HEK293 (cell line): ENCODE results near the gene CCDC30.
A peak's percentile ranks its signal among the peaks of the same experiment; 100 is the strongest.

Source experiments
- CTCF ChIA-PET: fragments of 350-600 bp; formaldehyde crosslinking; extraction: SDS; loops from one replicate; lab custom pipeline; 2021; ENCODE audit warnings: antibody characterized with exemption; lab: Yijun Ruan, JAX
- POLR2A ChIA-PET: fragments of 300-600 bp; formaldehyde crosslinking; extraction: SDS; loops from one replicate; lab custom pipeline; 2020; ENCODE audit warnings: antibody characterized with exemption, inconsistent platforms; lab: Yijun Ruan, JAX
- H3K27ac ChIP-seq: fragments of 200-500 bp; sonication (Bioruptor generic); 2 replicates; pipeline ENCODE4 v1.5.1; 2014; ENCODE audit warnings: low read depth, low read length, control low read depth, inconsistent platforms; ENCODE audit errors: extremely low read depth
- H3K36me3 ChIP-seq, 2 experiments: fragments of 200-500 bp in 1 of 2; sonication (Bioruptor generic) in 1 of 2; 1 replicate in 1 of 2; 2 replicates in 1 of 2; pipeline ENCODE4 v1.5.1; 2014 to 2017; ENCODE audit warnings: inconsistent platforms in 2 of 2, low read length in 2 of 2; ENCODE audit not compliant: control insufficient read depth in 2 of 2, insufficient read depth in 1 of 2
- H3K4me1 ChIP-seq: fragments of 200-500 bp; sonication (Bioruptor generic); 2 replicates; pipeline ENCODE4 v1.5.1; 2014; ENCODE audit warnings: mild to moderate bottlenecking, low read length, inconsistent platforms; ENCODE audit not compliant: control insufficient read depth, insufficient read depth
- H3K4me3 ChIP-seq: 2 replicates; pipeline ENCODE4 v1.5.1; 2011; ENCODE audit warnings: low read depth, mild to moderate bottlenecking, control low read depth, low read length, moderate library complexity
- H3K9me3 ChIP-seq: fragments of 200-500 bp; sonication (Bioruptor generic); 2 replicates; pipeline ENCODE4 v1.5.1; 2014; ENCODE audit warnings: low read depth, low read length, inconsistent platforms; ENCODE audit not compliant: control insufficient read depth, insufficient read depth
- FEZF1 ChIP-seq: fragments of 450-650 bp; formaldehyde crosslinking; IDR thresholded peaks from 2 replicates; pipeline ENCODE4 v1.5.1; 2016; ENCODE audit warnings: missing biosample characterization, missing genetic modification characterization
- GFI1B ChIP-seq: fragments of 450-650 bp; formaldehyde crosslinking; IDR thresholded peaks from 2 replicates; pipeline ENCODE4 v1.5.1; 2016; ENCODE audit warnings: missing biosample characterization, missing genetic modification characterization
- GLI2 ChIP-seq: fragments of 450-650 bp; formaldehyde crosslinking; IDR thresholded peaks from 2 replicates; pipeline ENCODE4; 2017; ENCODE audit warnings: missing biosample characterization, missing genetic modification characterization, low read depth, borderline replicate concordance
- GLIS1 ChIP-seq: fragments of 450-650 bp; formaldehyde crosslinking; IDR thresholded peaks from 2 replicates; pipeline ENCODE4 v1.5.1; 2016; ENCODE audit warnings: missing biosample characterization, missing genetic modification characterization
- KLF7 ChIP-seq: fragments of 450-650 bp; formaldehyde crosslinking; IDR thresholded peaks from 2 replicates; pipeline ENCODE4 v1.5.1; 2016; ENCODE audit warnings: missing biosample characterization, missing genetic modification characterization, borderline replicate concordance
- OSR2 ChIP-seq: fragments of 450-650 bp; formaldehyde crosslinking; IDR thresholded peaks from 2 replicates; pipeline ENCODE4 v1.5.1; 2016; ENCODE audit warnings: missing biosample characterization, missing genetic modification characterization
- WT1 ChIP-seq: fragments of 450-650 bp; formaldehyde crosslinking; IDR thresholded peaks from 2 replicates; pipeline ENCODE4 v1.5.1; 2016; ENCODE audit warnings: missing biosample characterization, missing genetic modification characterization
- YY2 ChIP-seq: fragments of 450-650 bp; formaldehyde crosslinking; IDR thresholded peaks from 2 replicates; pipeline ENCODE4 v1.5.1; 2016; ENCODE audit warnings: missing biosample characterization, missing genetic modification characterization
- ZBTB1 ChIP-seq: fragments of 450-650 bp; formaldehyde crosslinking; IDR thresholded peaks from 2 replicates; pipeline ENCODE4 v1.5.1; 2016; ENCODE audit warnings: missing biosample characterization, missing genetic modification characterization
- ZBTB21 ChIP-seq: fragments of 450-650 bp; formaldehyde crosslinking; IDR thresholded peaks from 2 replicates; pipeline ENCODE4 v1.5.1; 2017; ENCODE audit warnings: missing biosample characterization, missing genetic modification characterization
- ZBTB8A ChIP-seq: fragments of 450-650 bp; formaldehyde crosslinking; IDR thresholded peaks from 2 replicates; pipeline ENCODE4 v1.5.1; 2016; ENCODE audit warnings: missing biosample characterization, missing genetic modification characterization
- ZNF140 ChIP-seq: fragments of 450-650 bp; formaldehyde crosslinking; IDR thresholded peaks from 2 replicates; pipeline ENCODE4 v1.5.1; 2016; ENCODE audit warnings: missing biosample characterization, missing genetic modification characterization
- ZNF184 ChIP-seq: fragments of 450-650 bp; IDR thresholded peaks from 2 replicates; pipeline ENCODE4 v1.5.1; 2018; ENCODE audit warnings: missing biosample characterization, mild to moderate bottlenecking, missing genetic modification characterization
- ZNF221 ChIP-seq: fragments of 450-650 bp; formaldehyde crosslinking; IDR thresholded peaks from 2 replicates; pipeline ENCODE4 v1.5.1; 2017; ENCODE audit warnings: missing biosample characterization, missing genetic modification characterization, borderline replicate concordance
- ZNF324 ChIP-seq: fragments of 450-650 bp; formaldehyde crosslinking; IDR thresholded peaks from 2 replicates; pipeline ENCODE4 v1.5.1; 2016; ENCODE audit warnings: missing biosample characterization, missing genetic modification characterization
- ZNF514 ChIP-seq: fragments of 450-650 bp; formaldehyde crosslinking; IDR thresholded peaks from 2 replicates; pipeline ENCODE4 v1.5.1; 2016; ENCODE audit warnings: missing biosample characterization, missing genetic modification characterization
- ZNF600 ChIP-seq: fragments of 450-650 bp; formaldehyde crosslinking; IDR thresholded peaks from 2 replicates; pipeline ENCODE4 v1.5.1; 2016; ENCODE audit warnings: missing biosample characterization, missing genetic modification characterization
- ZNF623 ChIP-seq: fragments of 450-650 bp; formaldehyde crosslinking; IDR thresholded peaks from 2 replicates; pipeline ENCODE4 v1.5.1; 2016; ENCODE audit warnings: missing biosample characterization, missing genetic modification characterization
- ZNF624 ChIP-seq: fragments of 450-650 bp; formaldehyde crosslinking; IDR thresholded peaks from 2 replicates; pipeline ENCODE4 v1.5.1; 2017; ENCODE audit warnings: missing biosample characterization, missing genetic modification characterization
- ZNF658 ChIP-seq: fragments of 450-650 bp; formaldehyde crosslinking; IDR thresholded peaks from 2 replicates; pipeline ENCODE4; 2016; ENCODE audit warnings: missing biosample characterization, missing genetic modification characterization
- ZNF701 ChIP-seq: fragments of 450-650 bp; formaldehyde crosslinking; IDR thresholded peaks from 2 replicates; pipeline ENCODE4 v1.5.1; 2016; ENCODE audit warnings: missing biosample characterization, missing genetic modification characterization
- ZNF792 ChIP-seq: fragments of 450-650 bp; formaldehyde crosslinking; IDR thresholded peaks from 2 replicates; pipeline ENCODE4 v1.5.1; 2016; ENCODE audit warnings: missing biosample characterization, missing genetic modification characterization
- TF ChIP-seq, protein P1 (sequence below): fragments of 450-650 bp; formaldehyde crosslinking; IDR thresholded peaks from 2 replicates; pipeline ENCODE4 v1.5.1; 2016; ENCODE audit warnings: missing biosample characterization, missing genetic modification characterization
- TF ChIP-seq, protein P2 (sequence below): fragments of 450-650 bp; formaldehyde crosslinking; IDR thresholded peaks from 2 replicates; pipeline ENCODE4 v1.5.1; 2016; ENCODE audit warnings: missing biosample characterization, missing genetic modification characterization
- TF ChIP-seq, protein P3 (sequence below): fragments of 450-650 bp; formaldehyde crosslinking; IDR thresholded peaks from 2 replicates; pipeline ENCODE4 v1.5.1; 2016; ENCODE audit warnings: missing biosample characterization, missing genetic modification characterization, low read depth
- TF ChIP-seq, protein P4 (sequence below): fragments of 450-650 bp; formaldehyde crosslinking; IDR thresholded peaks from 2 replicates; pipeline ENCODE4 v1.5.1; 2016; ENCODE audit warnings: missing biosample characterization, missing genetic modification characterization

The CCDC30 gene

DNA sequence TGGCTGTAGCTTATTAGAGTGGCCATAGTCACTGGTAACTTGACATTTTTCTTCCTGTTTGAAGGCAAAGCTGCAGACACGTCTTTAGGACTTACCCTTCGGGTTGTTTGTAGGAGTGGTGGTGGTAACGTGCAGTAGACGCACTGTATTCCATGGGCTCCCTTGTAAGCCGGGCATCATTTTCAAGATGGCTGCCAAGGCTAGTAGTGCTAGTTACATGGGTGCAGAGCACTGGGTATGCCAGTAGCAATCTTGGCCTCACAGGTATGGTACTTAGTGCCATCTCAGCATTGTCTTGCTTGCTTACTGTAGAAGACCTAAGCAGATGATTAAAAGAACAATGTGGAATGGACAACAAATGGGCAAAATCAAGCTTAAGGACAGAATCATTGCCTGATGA is 221.1 kb downstream of the CCDC30 start (continued):
- TF ChIP-seq, protein P1, sequence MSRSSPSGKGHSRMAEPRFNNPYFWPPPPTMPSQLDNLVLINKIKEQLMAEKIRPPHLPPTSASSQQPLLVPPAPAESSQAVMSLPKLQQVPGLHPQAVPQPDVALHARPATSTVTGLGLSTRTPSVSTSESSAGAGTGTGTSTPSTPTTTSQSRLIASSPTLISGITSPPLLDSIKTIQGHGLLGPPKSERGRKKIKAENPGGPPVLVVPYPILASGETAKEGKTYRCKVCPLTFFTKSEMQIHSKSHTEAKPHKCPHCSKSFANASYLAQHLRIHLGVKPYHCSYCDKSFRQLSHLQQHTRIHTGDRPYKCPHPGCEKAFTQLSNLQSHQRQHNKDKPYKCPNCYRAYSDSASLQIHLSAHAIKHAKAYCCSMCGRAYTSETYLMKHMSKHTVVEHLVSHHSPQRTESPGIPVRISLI (tag by site-specific recombination), result no peak
- TF ChIP-seq ZNF623 (tag by site-specific recombination) (no peak), WT1 (tag by site-specific recombination) (no peak), GFI1B (no peak), ZNF514 (tag by site-specific recombination) (no peak), ZNF600 (tag by site-specific recombination) (peak; percentile 75; the same call in 1 of the 2 replicates), GLI2 (tag by site-specific recombination) (no peak), ZNF221 (no peak), ZNF324 (tag by site-specific recombination) (no peak), ZNF140 (tag by site-specific recombination) (no peak), ZNF792 (tag by site-specific recombination) (no peak), ZNF184 (tag by site-specific recombination) (no peak), ZNF624 (tag by site-specific recombination) (no peak), YY2 (tag by site-specific recombination) (peak; percentile 60; the same call in 1 of the 2 replicates), ZBTB1 (tag by site-specific recombination) (no peak), ZBTB8A (tag by site-specific recombination) (no peak), ZBTB21 (no peak)
- TF ChIP-seq, protein P2, sequence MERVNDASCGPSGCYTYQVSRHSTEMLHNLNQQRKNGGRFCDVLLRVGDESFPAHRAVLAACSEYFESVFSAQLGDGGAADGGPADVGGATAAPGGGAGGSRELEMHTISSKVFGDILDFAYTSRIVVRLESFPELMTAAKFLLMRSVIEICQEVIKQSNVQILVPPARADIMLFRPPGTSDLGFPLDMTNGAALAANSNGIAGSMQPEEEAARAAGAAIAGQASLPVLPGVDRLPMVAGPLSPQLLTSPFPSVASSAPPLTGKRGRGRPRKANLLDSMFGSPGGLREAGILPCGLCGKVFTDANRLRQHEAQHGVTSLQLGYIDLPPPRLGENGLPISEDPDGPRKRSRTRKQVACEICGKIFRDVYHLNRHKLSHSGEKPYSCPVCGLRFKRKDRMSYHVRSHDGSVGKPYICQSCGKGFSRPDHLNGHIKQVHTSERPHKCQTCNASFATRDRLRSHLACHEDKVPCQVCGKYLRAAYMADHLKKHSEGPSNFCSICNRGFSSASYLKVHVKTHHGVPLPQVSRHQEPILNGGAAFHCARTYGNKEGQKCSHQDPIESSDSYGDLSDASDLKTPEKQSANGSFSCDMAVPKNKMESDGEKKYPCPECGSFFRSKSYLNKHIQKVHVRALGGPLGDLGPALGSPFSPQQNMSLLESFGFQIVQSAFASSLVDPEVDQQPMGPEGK, result no peak
- TF ChIP-seq, protein P3, sequence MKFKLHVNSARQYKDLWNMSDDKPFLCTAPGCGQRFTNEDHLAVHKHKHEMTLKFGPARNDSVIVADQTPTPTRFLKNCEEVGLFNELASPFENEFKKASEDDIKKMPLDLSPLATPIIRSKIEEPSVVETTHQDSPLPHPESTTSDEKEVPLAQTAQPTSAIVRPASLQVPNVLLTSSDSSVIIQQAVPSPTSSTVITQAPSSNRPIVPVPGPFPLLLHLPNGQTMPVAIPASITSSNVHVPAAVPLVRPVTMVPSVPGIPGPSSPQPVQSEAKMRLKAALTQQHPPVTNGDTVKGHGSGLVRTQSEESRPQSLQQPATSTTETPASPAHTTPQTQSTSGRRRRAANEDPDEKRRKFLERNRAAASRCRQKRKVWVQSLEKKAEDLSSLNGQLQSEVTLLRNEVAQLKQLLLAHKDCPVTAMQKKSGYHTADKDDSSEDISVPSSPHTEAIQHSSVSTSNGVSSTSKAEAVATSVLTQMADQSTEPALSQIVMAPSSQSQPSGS, result no peak

DNA sequence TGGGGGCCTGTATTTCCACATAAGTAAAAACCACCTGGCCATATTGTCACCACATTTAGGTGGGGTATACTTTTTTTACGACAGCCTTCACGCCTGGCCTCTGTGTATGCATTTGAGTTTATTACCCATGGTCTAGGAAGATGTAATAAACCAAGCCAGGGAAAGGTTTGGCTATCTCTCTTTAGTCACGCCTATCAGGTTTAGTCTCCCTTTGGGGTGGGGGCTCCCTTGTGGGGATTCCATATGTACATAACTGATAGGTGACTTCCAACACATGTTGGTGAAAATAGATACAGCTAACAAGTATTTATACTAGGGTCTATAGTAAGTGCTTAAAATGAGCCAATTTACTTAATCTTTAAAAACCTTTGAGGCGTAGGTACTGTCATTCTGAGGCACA is 223.3 kb downstream of the CCDC30 start:
- peaks cover 0 to 69% of the 10 kb centered on the region in 2 experiments; a peak in 1 of 3 replicates for H3K36me3 ChIP-seq
- TF ChIP-seq KLF7 (tag by site-specific recombination) (no peak), OSR2 (tag by site-specific recombination) (no peak), FEZF1 (no peak), ZNF658 (tag by site-specific recombination) (no peak), GLIS1 (tag by site-specific recombination) (peak; percentile 47; the same call in 1 of the 2 replicates), ZNF792 (tag by site-specific recombination) (no peak), ZNF701 (no peak)
- TF ChIP-seq, protein P3, result no peak
- TF ChIP-seq, protein P4, sequence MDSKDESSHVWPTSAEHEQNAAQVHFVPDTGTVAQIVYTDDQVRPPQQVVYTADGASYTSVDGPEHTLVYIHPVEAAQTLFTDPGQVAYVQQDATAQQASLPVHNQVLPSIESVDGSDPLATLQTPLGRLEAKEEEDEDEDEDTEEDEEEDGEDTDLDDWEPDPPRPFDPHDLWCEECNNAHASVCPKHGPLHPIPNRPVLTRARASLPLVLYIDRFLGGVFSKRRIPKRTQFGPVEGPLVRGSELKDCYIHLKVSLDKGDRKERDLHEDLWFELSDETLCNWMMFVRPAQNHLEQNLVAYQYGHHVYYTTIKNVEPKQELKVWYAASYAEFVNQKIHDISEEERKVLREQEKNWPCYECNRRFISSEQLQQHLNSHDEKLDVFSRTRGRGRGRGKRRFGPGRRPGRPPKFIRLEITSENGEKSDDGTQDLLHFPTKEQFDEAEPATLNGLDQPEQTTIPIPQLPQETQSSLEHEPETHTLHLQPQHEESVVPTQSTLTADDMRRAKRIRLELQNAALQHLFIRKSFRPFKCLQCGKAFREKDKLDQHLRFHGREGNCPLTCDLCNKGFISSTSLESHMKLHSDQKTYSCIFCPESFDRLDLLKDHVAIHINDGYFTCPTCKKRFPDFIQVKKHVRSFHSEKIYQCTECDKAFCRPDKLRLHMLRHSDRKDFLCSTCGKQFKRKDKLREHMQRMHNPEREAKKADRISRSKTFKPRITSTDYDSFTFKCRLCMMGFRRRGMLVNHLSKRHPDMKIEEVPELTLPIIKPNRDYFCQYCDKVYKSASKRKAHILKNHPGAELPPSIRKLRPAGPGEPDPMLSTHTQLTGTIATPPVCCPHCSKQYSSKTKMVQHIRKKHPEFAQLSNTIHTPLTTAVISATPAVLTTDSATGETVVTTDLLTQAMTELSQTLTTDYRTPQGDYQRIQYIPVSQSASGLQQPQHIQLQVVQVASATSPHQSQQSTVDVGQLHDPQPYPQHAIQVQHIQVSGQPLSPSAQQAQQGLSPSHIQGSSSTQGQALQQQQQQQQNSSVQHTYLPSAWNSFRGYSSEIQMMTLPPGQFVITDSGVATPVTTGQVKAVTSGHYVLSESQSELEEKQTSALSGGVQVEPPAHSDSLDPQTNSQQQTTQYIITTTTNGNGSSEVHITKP, result 0 out of 2 replicates have a peak, but pooled peaks have one; percentile 9

More for the DNA sequence above, 223.3 kb downstream of the CCDC30 start:
- H3K27ac ChIP-seq, result no peak overlapping the region
- CTCF ChIA-PET, result interaction anchor here (0.6 kb wide), 1 partner anchor 18 kb away, joined by 3 read pairs; no protein-coding TSS in a partner anchor
- POLR2A ChIA-PET, result no interaction called here
- H3K4me3 ChIP-seq, result no peak overlapping the region
- H3K4me1 ChIP-seq, result peaks cover 27% of the 10 kb centered on the region
- no peaks in the 10 kb centered on the region for H3K9me3 ChIP-seq
